ENCODE measurements around the gene COQ5.

GRCh38 chr12:120539303-120539702 lies 10.3 kb upstream of the COQ5 start:
- TF ChIP-seq CTCF (IDR thresholded peaks at IDR 0.05; ENCODE audit: low read depth, low read length, poor library complexity, severe bottlenecking) (no peak), EZH2phosphoT487 (IDR thresholded peaks at IDR 0.05; ENCODE audit: borderline replicate concordance, low read length) (no peak)
